Measurements from ENCODE around the gene ZNF236.

ZNF236 gene

GRCh38 chr18:76827205-76828200 is 5.1 kb downstream of the ZNF236 start:
- TF ChIP-seq, protein P1, sequence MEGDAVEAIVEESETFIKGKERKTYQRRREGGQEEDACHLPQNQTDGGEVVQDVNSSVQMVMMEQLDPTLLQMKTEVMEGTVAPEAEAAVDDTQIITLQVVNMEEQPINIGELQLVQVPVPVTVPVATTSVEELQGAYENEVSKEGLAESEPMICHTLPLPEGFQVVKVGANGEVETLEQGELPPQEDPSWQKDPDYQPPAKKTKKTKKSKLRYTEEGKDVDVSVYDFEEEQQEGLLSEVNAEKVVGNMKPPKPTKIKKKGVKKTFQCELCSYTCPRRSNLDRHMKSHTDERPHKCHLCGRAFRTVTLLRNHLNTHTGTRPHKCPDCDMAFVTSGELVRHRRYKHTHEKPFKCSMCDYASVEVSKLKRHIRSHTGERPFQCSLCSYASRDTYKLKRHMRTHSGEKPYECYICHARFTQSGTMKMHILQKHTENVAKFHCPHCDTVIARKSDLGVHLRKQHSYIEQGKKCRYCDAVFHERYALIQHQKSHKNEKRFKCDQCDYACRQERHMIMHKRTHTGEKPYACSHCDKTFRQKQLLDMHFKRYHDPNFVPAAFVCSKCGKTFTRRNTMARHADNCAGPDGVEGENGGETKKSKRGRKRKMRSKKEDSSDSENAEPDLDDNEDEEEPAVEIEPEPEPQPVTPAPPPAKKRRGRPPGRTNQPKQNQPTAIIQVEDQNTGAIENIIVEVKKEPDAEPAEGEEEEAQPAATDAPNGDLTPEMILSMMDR (conservative IDR thresholded peaks at IDR 0.05; ENCODE audit: control insufficient read depth, insufficient read depth, low read depth, low read length) = no peak
- DNase-seq (ENCODE audit: low read depth) = no peak
- H3K4me3 ChIP-seq (ENCODE audit: control insufficient read depth, low read depth, low read length) = no peak overlapping the region

DNA sequence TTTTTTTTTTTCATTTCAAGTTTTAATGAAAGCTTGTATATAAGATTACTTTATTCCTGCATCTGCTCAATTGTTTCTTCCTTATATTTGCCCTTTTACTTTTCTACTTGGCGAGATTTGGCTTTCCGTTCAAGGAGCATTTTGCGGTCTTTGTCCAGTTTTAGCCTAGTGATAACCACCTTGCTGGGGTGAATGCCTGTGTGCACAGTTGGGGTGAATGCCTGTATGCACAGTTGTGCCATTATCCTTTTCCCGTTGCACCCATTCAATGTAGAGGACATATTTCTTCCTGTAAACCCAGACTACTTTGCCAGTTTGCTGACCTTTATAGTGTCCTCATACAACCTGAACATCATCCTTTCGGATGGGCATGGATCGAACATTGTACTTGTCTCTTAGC is 12.0 kb downstream of the ZNF236 start:
- DNase-seq (ENCODE audit: low read depth) = no peak
- H3K4me3 ChIP-seq (ENCODE audit: control insufficient read depth, low read depth, low read length) = no peak overlapping the region
- TF ChIP-seq, protein P1 (conservative IDR thresholded peaks at IDR 0.05; ENCODE audit: control insufficient read depth, insufficient read depth, low read depth, low read length) = no peak

- no peak for DNase-seq (ENCODE audit: low read depth)
- TF ChIP-seq, protein P1 (conservative IDR thresholded peaks at IDR 0.05; ENCODE audit: control insufficient read depth, insufficient read depth, low read depth, low read length) = no peak
- no peak overlapping the region for H3K4me3 ChIP-seq (ENCODE audit: control insufficient read depth, low read depth, low read length)
These were observed 13.0 kb downstream of the ZNF236 start for GRCh38 chr18:76835380-76835779.

DNA sequence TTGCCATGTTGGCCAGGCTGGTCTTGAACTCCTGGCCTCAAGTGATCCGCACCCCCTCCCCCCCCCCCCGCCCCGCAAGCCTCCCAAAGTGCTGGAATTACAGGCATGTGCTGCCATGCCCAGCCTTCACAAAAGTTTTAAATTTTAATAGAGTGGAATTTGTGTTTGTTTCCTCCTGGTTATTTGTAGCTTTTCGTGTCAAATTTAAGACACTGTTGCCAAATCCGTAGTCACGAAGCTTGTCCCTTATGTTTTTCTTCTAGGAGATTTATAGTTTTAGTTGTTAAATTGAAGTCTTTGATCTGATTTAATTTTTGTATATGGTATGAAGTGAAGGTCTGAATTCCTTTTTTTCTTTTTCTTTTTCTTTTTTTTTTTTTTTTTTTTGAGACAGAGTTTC is 14.7 kb downstream of the ZNF236 start:
- TF ChIP-seq, protein P1 (conservative IDR thresholded peaks at IDR 0.05; ENCODE audit: control insufficient read depth, insufficient read depth, low read depth, low read length) = no peak
- DNase-seq (ENCODE audit: low read depth) = no peak

DNA sequence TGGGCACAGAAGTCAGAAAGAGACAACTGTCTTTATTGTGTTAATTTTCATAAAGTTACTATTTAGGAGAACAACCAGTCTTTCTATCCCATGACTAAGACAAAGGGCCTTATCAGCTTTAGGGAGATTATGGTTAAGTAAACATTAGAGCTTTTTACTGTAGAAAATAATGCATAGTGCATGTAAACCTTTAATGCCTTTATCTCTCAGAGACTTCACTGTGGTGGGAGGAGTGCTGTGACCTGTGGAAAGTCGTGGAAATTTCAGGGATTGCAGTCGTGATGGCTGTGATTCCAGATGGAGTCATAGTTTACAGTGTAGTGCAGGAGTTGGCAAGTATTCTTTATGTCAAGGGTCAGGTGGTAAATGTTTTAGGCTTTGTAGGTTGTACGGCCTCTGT is 15.8 kb downstream of the ZNF236 start:
- DNase-seq (ENCODE audit: low read depth) = peak; percentile 18
- no peak overlapping the region for H3K4me3 ChIP-seq (ENCODE audit: control insufficient read depth, low read depth, low read length)
- TF ChIP-seq, protein P1 (conservative IDR thresholded peaks at IDR 0.05; ENCODE audit: control insufficient read depth, insufficient read depth, low read depth, low read length) = no peak

More for the DNA sequence above, 14.7 kb downstream of the ZNF236 start:
- no peak overlapping the region for H3K4me3 ChIP-seq (ENCODE audit: control insufficient read depth, low read depth, low read length)

DNA sequence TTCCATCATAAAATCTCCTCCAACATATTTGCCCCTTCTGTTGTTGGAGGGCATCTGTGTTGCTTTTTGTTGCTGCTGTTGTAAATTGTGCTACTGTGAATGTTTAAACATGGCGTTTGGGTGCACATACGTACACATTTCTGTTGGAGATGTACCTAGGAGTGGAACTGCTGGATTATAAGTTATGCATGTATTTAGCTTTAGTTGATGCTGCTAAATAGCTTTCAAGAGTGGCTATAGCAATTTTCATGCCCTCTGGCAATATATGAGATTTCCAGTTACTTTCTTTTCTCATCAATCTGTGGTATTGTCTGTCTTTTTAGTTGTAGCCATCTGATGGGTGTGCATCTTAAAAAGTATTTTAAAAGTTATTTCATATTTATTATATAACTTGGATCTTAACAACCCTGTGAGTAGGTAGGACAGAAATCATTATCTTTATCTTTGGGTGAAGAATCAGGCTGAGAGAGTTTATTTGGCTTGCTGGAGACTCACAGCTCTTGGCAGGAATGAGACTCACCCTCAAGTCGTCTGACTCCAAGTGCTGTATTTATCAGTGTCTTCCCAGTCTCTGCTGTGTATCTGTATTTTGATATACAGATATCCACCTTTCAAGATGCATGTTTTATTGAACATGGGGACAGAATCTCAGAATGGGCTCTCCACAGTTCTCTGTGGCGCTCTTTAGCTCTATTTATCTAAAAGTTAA is 16.9 kb downstream of the ZNF236 start:
- TF ChIP-seq, protein P1 (conservative IDR thresholded peaks at IDR 0.05; ENCODE audit: control insufficient read depth, insufficient read depth, low read depth, low read length) = no peak
- no peak for DNase-seq (ENCODE audit: low read depth)
- H3K4me3 ChIP-seq (ENCODE audit: control insufficient read depth, low read depth, low read length) = no peak overlapping the region
